ENCODE data around the gene ANKRD33. TPM values are rescaled to one million over a fixed set of nuclear protein-coding genes. Genes with fewer than 3 reads are reported as not detected.

Gene ANKRD33
- total and polyA plus RNA-seq, 8 donors = not detected

GRCh38 chr12:51937926-51938325 is 50.0 kb downstream of the ANKRD33 start:
- ATAC-seq (no peak), DNase-seq (no peak), FAIRE-seq (no peak)
- Histone ChIP-seq H3K4me1 (peaks cover 0 to 3% (median 0%) of the 10 kb centered on the region in 3 donors), H3K36me3 (no peaks in the 10 kb centered on the region), H3K27me3 (no peaks in the 10 kb centered on the region), H3K9me3 (no peaks in the 10 kb centered on the region), H3K4me3 (no peak overlapping the region), H3K27ac (no peak overlapping the region)
- TF ChIP-seq, protein P1, sequence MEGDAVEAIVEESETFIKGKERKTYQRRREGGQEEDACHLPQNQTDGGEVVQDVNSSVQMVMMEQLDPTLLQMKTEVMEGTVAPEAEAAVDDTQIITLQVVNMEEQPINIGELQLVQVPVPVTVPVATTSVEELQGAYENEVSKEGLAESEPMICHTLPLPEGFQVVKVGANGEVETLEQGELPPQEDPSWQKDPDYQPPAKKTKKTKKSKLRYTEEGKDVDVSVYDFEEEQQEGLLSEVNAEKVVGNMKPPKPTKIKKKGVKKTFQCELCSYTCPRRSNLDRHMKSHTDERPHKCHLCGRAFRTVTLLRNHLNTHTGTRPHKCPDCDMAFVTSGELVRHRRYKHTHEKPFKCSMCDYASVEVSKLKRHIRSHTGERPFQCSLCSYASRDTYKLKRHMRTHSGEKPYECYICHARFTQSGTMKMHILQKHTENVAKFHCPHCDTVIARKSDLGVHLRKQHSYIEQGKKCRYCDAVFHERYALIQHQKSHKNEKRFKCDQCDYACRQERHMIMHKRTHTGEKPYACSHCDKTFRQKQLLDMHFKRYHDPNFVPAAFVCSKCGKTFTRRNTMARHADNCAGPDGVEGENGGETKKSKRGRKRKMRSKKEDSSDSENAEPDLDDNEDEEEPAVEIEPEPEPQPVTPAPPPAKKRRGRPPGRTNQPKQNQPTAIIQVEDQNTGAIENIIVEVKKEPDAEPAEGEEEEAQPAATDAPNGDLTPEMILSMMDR (IDR thresholded peaks at IDR 0.05) = no peak
- WGBS, 2 donors = 49% methylated on average over 2 of the region's 2 CpGs
- intact Hi-C loops (cut with DNase I) = no loop called here

DNA sequence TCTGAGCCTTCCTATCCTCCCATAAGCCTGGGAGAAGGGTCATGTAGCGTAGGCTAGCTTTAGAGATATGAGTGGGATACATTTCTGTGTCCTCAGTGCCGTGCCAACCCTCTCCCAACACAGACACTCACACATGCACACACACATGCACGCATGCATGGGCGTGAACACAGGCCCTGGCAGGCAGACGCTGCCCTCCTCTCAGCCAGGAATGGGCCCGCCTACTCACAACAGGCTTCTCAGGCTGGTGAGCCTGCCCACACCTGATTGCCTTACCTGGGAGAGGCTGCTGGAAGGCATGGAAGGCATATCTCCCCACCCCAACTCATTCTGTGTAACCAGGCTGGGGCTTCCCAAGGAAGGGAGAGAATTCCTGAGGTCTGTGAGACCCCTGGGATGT is 50.8 kb downstream of the ANKRD33 start:
- TF ChIP-seq, protein P1 (IDR thresholded peaks at IDR 0.05) = no peak

DNA sequence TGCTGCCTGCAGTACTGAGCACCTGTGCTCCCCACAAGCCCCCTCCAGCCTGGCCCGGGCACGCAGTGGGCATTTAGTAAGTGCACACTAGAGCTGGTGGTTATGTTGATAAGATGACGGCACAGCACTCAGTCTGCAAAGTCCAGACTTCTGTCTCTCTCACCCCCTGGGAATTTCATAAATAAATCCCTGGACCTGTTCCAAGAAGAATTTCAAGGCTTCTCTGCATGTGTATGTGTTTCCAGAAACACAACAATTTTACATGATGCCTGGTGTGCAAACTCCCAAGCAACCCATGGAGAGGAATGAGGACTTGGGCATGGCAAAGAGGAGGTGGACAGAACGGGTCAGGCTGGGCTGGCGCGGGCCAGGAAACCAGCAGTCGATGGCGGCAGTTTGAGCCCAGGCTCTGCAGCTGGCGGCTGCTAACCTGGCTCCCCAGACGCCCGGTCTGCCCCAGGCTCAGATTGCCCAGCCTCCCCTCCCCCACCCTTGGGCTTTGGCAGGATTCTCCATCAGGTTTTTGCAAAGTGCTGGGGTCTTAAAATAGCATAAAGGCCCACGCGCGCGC is 53.2 kb downstream of the ANKRD33 start:
- peaks cover 0 to 3% (median 0%) of the 10 kb centered on the region in 3 donors for H3K4me1 ChIP-seq
- 27 to 36% methylated on average over 15 of the region's 15 CpGs for WGBS, 2 donors
- TF ChIP-seq, protein P1 (IDR thresholded peaks at IDR 0.05) = no peak
- H3K36me3 ChIP-seq = no peaks in the 10 kb centered on the region
- FAIRE-seq = no peak
- no peaks in the 10 kb centered on the region for H3K9me3 ChIP-seq
- no peaks in the 10 kb centered on the region for H3K27me3 ChIP-seq
- ATAC-seq = peak in 3 of 4 donors; percentile 62 to 86 (median 64)
- H3K4me3 ChIP-seq = no peak overlapping the region
- no peak for DNase-seq
- intact Hi-C loops (cut with DNase I) = no loop called here
- H3K27ac ChIP-seq = no peak overlapping the region

More for the DNA sequence above, 50.8 kb downstream of the ANKRD33 start:
- no peaks in the 10 kb centered on the region for H3K36me3 ChIP-seq
- no peaks in the 10 kb centered on the region for H3K9me3 ChIP-seq
- no peaks in the 10 kb centered on the region for H3K27me3 ChIP-seq
- H3K4me1 ChIP-seq = peaks cover 0 to 3% (median 0%) of the 10 kb centered on the region in 3 donors
- intact Hi-C loops (cut with DNase I) = no loop called here
- ATAC-seq = no peak
- H3K4me3 ChIP-seq = no peak overlapping the region
- no peak for DNase-seq
- no peak for FAIRE-seq
- no peak overlapping the region for H3K27ac ChIP-seq
- WGBS, 2 donors = 86 to 97% methylated on average over 6 of the region's 6 CpGs

Other genes with a start within 250 kb of the ANKRD33 start
- gene FIGNL2, start 39.4 kb upstream of the ANKRD33 start, total RNA-seq = under 1 TPM; 0.09 to 0.47 (median 0.14) TPM
- gene FIGNL2, start 39.4 kb upstream of the ANKRD33 start, polyA plus RNA-seq = under 1 TPM; 0.15 to 0.21 TPM
- 10 to 100 TPM in 3 of 6 donors, 1 to 10 TPM in 3; 6.6 to 20.8 (median 12.3) TPM for gene ACVRL1, start 19.4 kb downstream of the ANKRD33 start, total RNA-seq
- 10 to 100 TPM; 10.1 to 16.1 TPM for gene ACVRL1, start 19.4 kb downstream of the ANKRD33 start, polyA plus RNA-seq
- 10 to 100 TPM; 24.2 to 31.4 (median 27.8) TPM for gene ACVR1B, start 63.6 kb downstream of the ANKRD33 start, total RNA-seq
- gene ACVR1B, start 63.6 kb downstream of the ANKRD33 start, polyA plus RNA-seq = 10 to 100 TPM; 16.0 to 22.4 TPM
- gene TAMALIN, start 118.8 kb downstream of the ANKRD33 start, total RNA-seq = 10 to 100 TPM in 3 of 6 donors, 1 to 10 TPM in 3; 7.1 to 18.0 (median 11.0) TPM
- 10 to 100 TPM; 25.4 to 51.6 TPM for gene TAMALIN, start 118.8 kb downstream of the ANKRD33 start, polyA plus RNA-seq
- gene NR4A1, start 163.3 kb downstream of the ANKRD33 start, total RNA-seq = 10 to 100 TPM; 11.7 to 55.2 (median 22.0) TPM
- 10 to 100 TPM; 76.4 to 85.4 TPM for gene NR4A1, start 163.3 kb downstream of the ANKRD33 start, polyA plus RNA-seq
- 10 to 100 TPM; 13.6 to 20.4 (median 18.7) TPM for gene ATG101, start 181.9 kb downstream of the ANKRD33 start, total RNA-seq
- gene ATG101, start 181.9 kb downstream of the ANKRD33 start, polyA plus RNA-seq = 10 to 100 TPM; 23.0 to 31.7 TPM
- under 1 TPM in 2 of 6 donors, not detected in 4; 0.09 to 0.20 TPM for gene SMIM41, start 191.6 kb downstream of the ANKRD33 start, total RNA-seq
- gene SMIM41, start 191.6 kb downstream of the ANKRD33 start, polyA plus RNA-seq = under 1 TPM in 1 of 2 donors, not detected in 1; 0.19 TPM

All from pancreas (tissue), 10 donors.